ENCODE results near the gene UBLCP1. TPM values are rescaled to one million over a fixed set of nuclear protein-coding genes. Genes with fewer than 3 reads are reported as not detected.

Gene UBLCP1
- total and polyA plus RNA-seq, 2 of the 13 experiments (the other 11 are each of a cell fraction or from before 2014, with no cell fraction given) = 6.5 to 12.6 TPM

- BruUV-seq (replicated peaks) = no TSS peak
- ChIA-PET POLR2A (no interaction called here), CTCF (ENCODE audit: low intra/inter-chr PET ratio, low total read pairs) (no interaction called here)
- ATAC-seq = no peak
- Histone ChIP-seq H3K4me2 (ENCODE audit: low read depth, low read length) (no peak overlapping the region), H3K9me3 (ENCODE audit: low read length) (no peaks in the 10 kb centered on the region), H3K27ac (ENCODE audit: extremely low read length, insufficient read depth, low read length) (no peak overlapping the region), H3K9ac (ENCODE audit: insufficient read depth, low read depth, low read length) (no peak overlapping the region), H3K36me3 (replicated peaks in 1 of 2; ENCODE audit: control insufficient read depth in 1 of 2, insufficient read depth in 2 of 2, low read length in 2 of 2) (no peaks in the 10 kb centered on the region), H2AFZ (ENCODE audit: low read length) (no peak overlapping the region), H4K20me1 (ENCODE audit: insufficient read depth, low read length) (no peaks in the 10 kb centered on the region), H3K4me1 (ENCODE audit: insufficient read depth, low read length) (no peaks in the 10 kb centered on the region), H3K79me2 (ENCODE audit: insufficient read depth, low read length) (no peaks in the 10 kb centered on the region), H3K4me3 (replicated peaks in 1 of 3; ENCODE audit: insufficient read depth in 1 of 3, low read depth in 2 of 3, low read length in 3 of 3) (no peak overlapping the region), H3K27me3 (ENCODE audit: control insufficient read depth in 1 of 2, insufficient read depth in 2 of 2, low read length in 2 of 2) (peaks cover 0 to 7% of the 10 kb centered on the region in 2 experiments; a peak in 2 of 5 replicates)
- WGBS (ENCODE audit: low lambda C conversion rate) = 7% methylated on average over 2 of the region's 2 CpGs
- intact Hi-C loops (cut with micrococcal nuclease; ENCODE audit: unreplicated experiment) (no loop called here), in situ Hi-C loops (cut with HindIII; ENCODE audit: extremely low pct_ligation_motif_present, low pct_unique_long_range_greater_than_20kb) (loop anchor here (5.0 kb wide), 1 partner anchor 163 kb away; no protein-coding TSS in a partner anchor)
- DNase-seq (ENCODE audit: low spot score) = no peak
- TF ChIP-seq ZNF597 (CRISPR knock-in tag; IDR thresholded peaks at IDR 0.05) = no peak
- no peak for TF ChIP-seq ZNF878 (CRISPR knock-in tag; IDR thresholded peaks at IDR 0.05)
- no peak for TF ChIP-seq ZNF205 (CRISPR knock-in tag; IDR thresholded peaks at IDR 0.05)
- no peak for TF ChIP-seq ZGPAT (CRISPR knock-in tag; IDR thresholded peaks at IDR 0.05)
- no peak for TF ChIP-seq UBTF (CRISPR knock-in tag; IDR thresholded peaks at IDR 0.05)
- TF ChIP-seq PREB (CRISPR knock-in tag; IDR thresholded peaks at IDR 0.05) = no peak
- TF ChIP-seq ZNF468 (CRISPR knock-in tag; IDR thresholded peaks at IDR 0.05) = no peak
- TF ChIP-seq JDP2 (CRISPR knock-in tag; IDR thresholded peaks at IDR 0.05; ENCODE audit: borderline replicate concordance) = no peak
- no peak for TF ChIP-seq ZBTB43 (CRISPR knock-in tag; conservative IDR thresholded peaks at IDR 0.05)
- no peak for FAIRE-seq
Measured at GRCh38 chr5:159319832-159320231, 56.7 kb downstream of the UBLCP1 start.
